GM23248 (cell line): ENCODE data around the gene COL6A3.

Source experiments
- EZH2 ChIP-seq: fragments of 200-600 bp; sonication (generic); IDR thresholded peaks from 2 replicates; pipeline ENCODE4 v1.6.1; 2018; ENCODE audit warnings: antibody characterized with exemption, mild to moderate bottlenecking; ENCODE audit not compliant: insufficient read depth, poor library complexity, severe bottlenecking
- EZH2phosphoT487 ChIP-seq: fragments of 200-600 bp; sonication (generic); IDR thresholded peaks from 2 replicates; pipeline ENCODE4 v1.6.1; 2018; ENCODE audit warnings: antibody characterized with exemption, moderate library complexity, mild to moderate bottlenecking, low read depth; ENCODE audit not compliant: insufficient read depth

GRCh38 chr2:237336131-237336530, 77.8 kb downstream of the COL6A3 start:
- no peak for TF ChIP-seq EZH2phosphoT487
- TF ChIP-seq EZH2, result no peak
